ENCODE results near the gene TRABD2A. TPM values are rescaled to one million over a fixed set of nuclear protein-coding genes. Genes with fewer than 3 reads are reported as not detected.

Gene TRABD2A
- total and polyA plus RNA-seq, 2 donors (not counting 1 experiment from before 2014, with no cell fraction given): 4.4 to 14.4 TPM

- Histone ChIP-seq H3K4me2 (ENCODE audit: extremely low read depth, insufficient read depth, low read length) (no peak overlapping the region), H3K4me3 (replicated peaks in 1 of 4; ENCODE audit: control extremely low read depth in 1 of 4, insufficient read depth in 1 of 4, low read depth in 3 of 4, low read length in 4 of 4) (no peak overlapping the region), H4K20me1 (ENCODE audit: control insufficient read depth, extremely low read depth, insufficient read depth, low read length) (no peaks in the 10 kb centered on the region), H3K4me1 (ENCODE audit: control insufficient read depth, extremely low read depth, insufficient read depth, low read length) (peaks cover 10% of the 10 kb centered on the region), H2AFZ (ENCODE audit: low read length) (no peak overlapping the region), H3K79me2 (ENCODE audit: control insufficient read depth, insufficient read depth, low read length) (no peaks in the 10 kb centered on the region), H3K36me3 (ENCODE audit: control insufficient read depth, insufficient read depth, low read length) (no peaks in the 10 kb centered on the region), H3K27ac (ENCODE audit: insufficient read depth, low read length) (no peak overlapping the region), H3K27me3 (ENCODE audit: control insufficient read depth, insufficient read depth, low read length) (no peaks in the 10 kb centered on the region), H3K9me3 (ENCODE audit: control insufficient read depth, insufficient read depth, low read depth, low read length) (no peaks in the 10 kb centered on the region), H3K9ac (ENCODE audit: insufficient read depth, low read length) (no peak overlapping the region)
- no peak for DNase-seq (ENCODE audit: low read depth in 2 of 2)
- TF ChIP-seq EZH2 (IDR thresholded peaks at IDR 0.05; ENCODE audit: low read length, missing control alignments): no peak
- no peak for TF ChIP-seq CTCF (conservative IDR thresholded peaks at IDR 0.05 in 1 of 2, IDR thresholded peaks at IDR 0.05 in 1 of 2; ENCODE audit: low read depth in 1 of 2, low read length in 2 of 2)
Observed at GRCh38 chr2:84899304-84900204, 18.7 kb upstream of the TRABD2A start.

- H3K9ac ChIP-seq (ENCODE audit: insufficient read depth, low read length): no peak overlapping the region
- H3K9me3 ChIP-seq (ENCODE audit: control insufficient read depth, insufficient read depth, low read depth, low read length): no peaks in the 10 kb centered on the region
- no peak overlapping the region for H2AFZ ChIP-seq (ENCODE audit: low read length)
- no peak overlapping the region for H3K4me3 ChIP-seq (replicated peaks in 1 of 4; ENCODE audit: control extremely low read depth in 1 of 4, insufficient read depth in 1 of 4, low read depth in 3 of 4, low read length in 4 of 4)
- H3K79me2 ChIP-seq (ENCODE audit: control insufficient read depth, insufficient read depth, low read length): no peaks in the 10 kb centered on the region
- H3K27ac ChIP-seq (ENCODE audit: insufficient read depth, low read length): peak overlapping the region; percentile 19
- H3K36me3 ChIP-seq (ENCODE audit: control insufficient read depth, insufficient read depth, low read length): no peaks in the 10 kb centered on the region
- peak overlapping the region; percentile 13 for H3K4me2 ChIP-seq (ENCODE audit: extremely low read depth, insufficient read depth, low read length)
- H4K20me1 ChIP-seq (ENCODE audit: control insufficient read depth, extremely low read depth, insufficient read depth, low read length): no peaks in the 10 kb centered on the region
- H3K27me3 ChIP-seq (ENCODE audit: control insufficient read depth, insufficient read depth, low read length): no peaks in the 10 kb centered on the region
- peaks cover 11% of the 10 kb centered on the region for H3K4me1 ChIP-seq (ENCODE audit: control insufficient read depth, extremely low read depth, insufficient read depth, low read length)
- DNase-seq (ENCODE audit: low read depth in 2 of 2): no peak
- no peak for TF ChIP-seq CTCF (conservative IDR thresholded peaks at IDR 0.05 in 1 of 2, IDR thresholded peaks at IDR 0.05 in 1 of 2; ENCODE audit: low read depth in 1 of 2, low read length in 2 of 2)
Observed at GRCh38 chr2:84897773-84898172, 16.9 kb upstream of the TRABD2A start.

GRCh38 chr2:84896567-84896966 lies 15.7 kb upstream of the TRABD2A start:
- Histone ChIP-seq H4K20me1 (ENCODE audit: control insufficient read depth, extremely low read depth, insufficient read depth, low read length) (no peaks in the 10 kb centered on the region), H3K9ac (ENCODE audit: insufficient read depth, low read length) (no peak overlapping the region), H3K27ac (ENCODE audit: insufficient read depth, low read length) (no peak overlapping the region), H2AFZ (ENCODE audit: low read length) (no peak overlapping the region), H3K79me2 (ENCODE audit: control insufficient read depth, insufficient read depth, low read length) (no peaks in the 10 kb centered on the region), H3K27me3 (ENCODE audit: control insufficient read depth, insufficient read depth, low read length) (no peaks in the 10 kb centered on the region), H3K9me3 (ENCODE audit: control insufficient read depth, insufficient read depth, low read depth, low read length) (no peaks in the 10 kb centered on the region), H3K4me1 (ENCODE audit: control insufficient read depth, extremely low read depth, insufficient read depth, low read length) (peaks cover 7% of the 10 kb centered on the region), H3K4me3 (replicated peaks in 1 of 4; ENCODE audit: control extremely low read depth in 1 of 4, insufficient read depth in 1 of 4, low read depth in 3 of 4, low read length in 4 of 4) (no peak overlapping the region), H3K4me2 (ENCODE audit: extremely low read depth, insufficient read depth, low read length) (no peak overlapping the region), H3K36me3 (ENCODE audit: control insufficient read depth, insufficient read depth, low read length) (no peaks in the 10 kb centered on the region)
- no peak for DNase-seq (ENCODE audit: low read depth in 2 of 2)
- TF ChIP-seq CTCF (conservative IDR thresholded peaks at IDR 0.05 in 1 of 2, IDR thresholded peaks at IDR 0.05 in 1 of 2; ENCODE audit: low read depth in 1 of 2, low read length in 2 of 2) (no peak), EZH2 (IDR thresholded peaks at IDR 0.05; ENCODE audit: low read length, missing control alignments) (no peak)
